SK-N-SH treated with all-trans-retinoic acid at 6 μM for 48 hours (cell line): ENCODE measurements around the gene DHCR7.

Source experiments
- ATAC-seq: fragments of 200-7000 bp; cut with Tn5 transposase; 3 replicates; pipeline ENCODE4 v1.9.1; 2020; ENCODE audit warnings: mild to moderate bottlenecking, moderate library complexity
- ARNTL ChIP-seq: fragments of 450-650 bp; formaldehyde crosslinking; IDR thresholded peaks from 2 replicates; pipeline ENCODE4 v1.5.0; 2020; ENCODE audit warnings: low read depth, mild to moderate bottlenecking, moderate library complexity, borderline replicate concordance
- BACH2 ChIP-seq: fragments of 250-450 bp; sonication (Bioruptor Pico); IDR thresholded peaks from 2 replicates; pipeline ENCODE4 v1.9.0; 2021; ENCODE audit warnings: mild to moderate bottlenecking, borderline replicate concordance
- CREB5 ChIP-seq: fragments of 250-450 bp; sonication (Bioruptor Pico); IDR thresholded peaks from 2 replicates; pipeline ENCODE4 v1.5.1; 2020; ENCODE audit warnings: low read depth, mild to moderate bottlenecking, moderate library complexity
- CSRNP3 ChIP-seq: fragments of 250-450 bp; sonication (Bioruptor Pico); IDR thresholded peaks from 2 replicates; pipeline ENCODE4 v1.5.1; 2021; ENCODE audit warnings: mild to moderate bottlenecking, moderate library complexity
- ESRRG ChIP-seq: fragments of 250-450 bp; sonication (Bioruptor Pico); IDR thresholded peaks from 2 replicates; pipeline ENCODE4 v1.6.1; 2021; ENCODE audit warnings: mild to moderate bottlenecking
- GLIS3 ChIP-seq: fragments of 250-450 bp; sonication (Bioruptor Pico); IDR thresholded peaks from 2 replicates; pipeline ENCODE4 v1.5.0; 2020; ENCODE audit warnings: mild to moderate bottlenecking, moderate library complexity
- ISL1 ChIP-seq: fragments of 250-450 bp; sonication (Bioruptor Pico); IDR thresholded peaks from 2 replicates; pipeline ENCODE4 v2.1.2; 2022; ENCODE audit warnings: mild to moderate bottlenecking, moderate library complexity
- PATZ1 ChIP-seq: fragments of 250-450 bp; sonication (Bioruptor Pico); IDR thresholded peaks from 2 replicates; pipeline ENCODE4 v1.8.0; 2020; ENCODE audit warnings: mild to moderate bottlenecking, moderate library complexity, borderline replicate concordance
- POU6F1 ChIP-seq: fragments of 250-450 bp; sonication (Bioruptor Pico); IDR thresholded peaks from 2 replicates; pipeline ENCODE4 v1.8.0; 2021; ENCODE audit warnings: low read depth, mild to moderate bottlenecking, moderate library complexity, borderline replicate concordance
- PPARA ChIP-seq: fragments of 250-450 bp; sonication (Bioruptor Pico); IDR thresholded peaks from 2 replicates; pipeline ENCODE4 v1.5.0; 2020; ENCODE audit warnings: mild to moderate bottlenecking, borderline replicate concordance
- RARB ChIP-seq: fragments of 250-450 bp; sonication (Bioruptor Pico); IDR thresholded peaks from 2 replicates; pipeline ENCODE4 v1.8.0; 2021; ENCODE audit warnings: mild to moderate bottlenecking, moderate library complexity
- SNAI2 ChIP-seq: fragments of 250-450 bp; sonication (Bioruptor Pico); IDR thresholded peaks from 2 replicates; pipeline ENCODE4 v1.5.0; 2020; ENCODE audit warnings: mild to moderate bottlenecking, moderate library complexity
- TCF4 ChIP-seq: fragments of 250-450 bp; sonication (Bioruptor Pico); IDR thresholded peaks from 2 replicates; pipeline ENCODE4 v1.8.0; 2021; ENCODE audit warnings: mild to moderate bottlenecking, moderate library complexity, borderline replicate concordance
- TOX ChIP-seq: fragments of 250-450 bp; sonication (Bioruptor Pico); IDR thresholded peaks from 2 replicates; pipeline ENCODE4 v1.8.0; 2021; ENCODE audit warnings: mild to moderate bottlenecking, moderate library complexity, borderline replicate concordance
- TSHZ2 ChIP-seq: fragments of 250-450 bp; sonication (Bioruptor Pico); IDR thresholded peaks from 2 replicates; pipeline ENCODE4 v1.5.0; 2020; ENCODE audit warnings: mild to moderate bottlenecking, moderate library complexity
- ZC3H10 ChIP-seq: fragments of 250-450 bp; sonication (Bioruptor Pico); IDR thresholded peaks from 2 replicates; pipeline ENCODE4 v1.5.1; 2021; ENCODE audit warnings: mild to moderate bottlenecking, moderate library complexity
- ZFP3 ChIP-seq: fragments of 250-450 bp; sonication (Bioruptor Pico); IDR thresholded peaks from 2 replicates; pipeline ENCODE4 v1.5.0; 2020; ENCODE audit warnings: mild to moderate bottlenecking, moderate library complexity
- ZFP30 ChIP-seq: fragments of 450-650 bp; formaldehyde crosslinking; IDR thresholded peaks from 2 replicates; pipeline ENCODE4 v1.5.0; 2022; ENCODE audit warnings: mild to moderate bottlenecking, moderate library complexity
- ZNF8 ChIP-seq: fragments of 450-650 bp; formaldehyde crosslinking; IDR thresholded peaks from 2 replicates; pipeline ENCODE4 v1.5.0; 2020; ENCODE audit warnings: mild to moderate bottlenecking, moderate library complexity

Gene DHCR7

DNA sequence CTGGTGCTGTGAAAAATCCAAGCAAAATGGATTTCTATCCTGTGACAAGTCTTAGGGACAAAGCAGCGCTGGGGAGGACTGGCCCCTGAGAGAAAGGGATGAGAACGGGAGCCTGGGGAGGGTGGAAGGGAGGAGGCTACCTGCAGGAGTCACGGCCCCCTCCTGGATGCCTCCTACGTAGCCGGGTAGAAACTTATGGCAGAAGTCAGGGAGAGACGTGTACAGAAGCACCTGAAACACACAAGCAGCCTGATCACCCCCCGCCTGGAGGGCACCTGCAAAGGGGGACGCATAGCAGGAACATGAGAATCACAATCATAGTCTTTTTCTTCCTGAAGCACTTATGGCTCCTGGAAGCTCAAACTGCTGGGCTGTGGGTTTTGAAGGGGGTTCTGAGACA lies 6.1 kb downstream of the DHCR7 start (continued):
- TF ChIP-seq TOX (CRISPR knock-in tag), result no peak
- TF ChIP-seq GLIS3, result no peak
- TF ChIP-seq CSRNP3, result no peak
- TF ChIP-seq PPARA (CRISPR knock-in tag), result no peak
- TF ChIP-seq ESRRG (CRISPR knock-in tag), result no peak
- no peak for TF ChIP-seq ZC3H10 (CRISPR knock-in tag)
- no peak for TF ChIP-seq SNAI2 (CRISPR knock-in tag)

DNA sequence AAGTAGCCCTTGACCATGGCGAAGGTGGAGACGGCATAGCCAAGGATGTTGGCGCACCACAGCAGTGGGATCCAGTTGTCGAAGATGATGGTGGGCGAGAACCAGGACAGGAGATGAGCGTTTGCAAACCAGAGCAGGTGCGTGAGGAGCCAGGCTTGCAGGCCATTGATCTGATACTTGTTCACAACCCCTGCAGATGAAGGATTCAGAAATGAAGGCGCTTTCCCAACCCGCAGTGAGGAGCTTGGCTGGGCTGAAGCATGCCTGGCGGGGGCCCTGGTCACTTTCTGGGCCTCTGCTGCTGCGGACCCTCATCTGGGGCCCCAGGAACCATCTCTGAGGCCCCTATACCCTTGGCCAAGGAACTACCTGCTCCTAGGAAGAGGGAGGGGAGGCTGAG lies 6.9 kb downstream of the DHCR7 start:
- no peak for ATAC-seq
- no peak for TF ChIP-seq POU6F1 (CRISPR knock-in tag)
- TF ChIP-seq ZFP30 (CRISPR knock-in tag), result no peak
- TF ChIP-seq PPARA (CRISPR knock-in tag), result no peak
- TF ChIP-seq ISL1 (CRISPR knock-in tag), result no peak
- no peak for TF ChIP-seq TCF4 (CRISPR knock-in tag)
- TF ChIP-seq TOX (CRISPR knock-in tag), result no peak
- TF ChIP-seq CSRNP3, result no peak
- no peak for TF ChIP-seq CREB5 (CRISPR knock-in tag)
- no peak for TF ChIP-seq ESRRG (CRISPR knock-in tag)
- TF ChIP-seq ARNTL (CRISPR knock-in tag), result no peak
- TF ChIP-seq BACH2 (CRISPR knock-in tag), result no peak
- no peak for TF ChIP-seq ZNF8 (CRISPR knock-in tag)
- TF ChIP-seq ZC3H10 (CRISPR knock-in tag), result no peak
- TF ChIP-seq RARB, result no peak
- no peak for TF ChIP-seq ZFP3 (CRISPR knock-in tag)
- TF ChIP-seq GLIS3, result no peak
- no peak for TF ChIP-seq PATZ1 (CRISPR knock-in tag)
- TF ChIP-seq TSHZ2 (CRISPR knock-in tag), result no peak
- TF ChIP-seq, all 23 proteins: peak for 0
